Panc1 (cell line): ENCODE measurements around the gene ENGASE. TPM values are rescaled to one million over a fixed set of nuclear protein-coding genes. Genes with fewer than 3 reads are reported as not detected.

ENCODE experiments used
- ATAC-seq: fragments of 200-7000 bp; cut with Tn5 transposase; 2 replicates; pipeline ENCODE4 v1.9.1; 2020; ENCODE audit warnings: mild to moderate bottlenecking, moderate library complexity
- BruUV-seq: library from RNA; stranded (reverse); fragments of 400-500 nt; replicated peaks from 2 replicates; lab custom pipeline; 2021; lab: Mats Ljungman, UMichigan
- CTCF ChIA-PET: fragments of 300-600 bp; sonication (Branson Sonifier 250); formaldehyde crosslinking; loops from one replicate; lab custom pipeline; 2022; ENCODE audit warnings: antibody characterized with exemption; lab: Charles Lee
- POLR2A ChIA-PET: fragments of 300-600 bp; sonication (Branson Sonifier 250); formaldehyde crosslinking; loops from one replicate; lab custom pipeline; 2022; ENCODE audit warnings: antibody characterized with exemption; lab: Charles Lee
- DNase-seq: peaks from one replicate; pipeline ENCODE4 v3.0.0-alpha.2; 2010; ENCODE audit warnings: low read depth, low spot score
- H3K27ac ChIP-seq: 2 replicates; pipeline ENCODE4 v1.5.1; 2011; ENCODE audit warnings: mild to moderate bottlenecking, low read length, inconsistent platforms
- H3K27me3 ChIP-seq: fragments of 200-500 bp; sonication (Bioruptor generic); 2 replicates; pipeline ENCODE4 v1.6.0; 2014; ENCODE audit warnings: low read length, inconsistent platforms; ENCODE audit not compliant: control insufficient read depth, insufficient read depth
- H3K36me3 ChIP-seq: fragments of 200-500 bp; sonication (Bioruptor generic); 2 replicates; pipeline ENCODE4 v1.5.1; 2014; ENCODE audit warnings: inconsistent platforms, mild to moderate bottlenecking, low read length, moderate library complexity; ENCODE audit not compliant: control insufficient read depth, insufficient read depth
- H3K4me1 ChIP-seq: 2 replicates; pipeline ENCODE4 v1.5.1; 2011; ENCODE audit warnings: inconsistent platforms, mild to moderate bottlenecking, low read length, moderate library complexity; ENCODE audit not compliant: control insufficient read depth, insufficient read depth
- H3K4me3 ChIP-seq, 2 experiments: 2 replicates each; pipeline ENCODE4 v1.5.1; 2011 to 2012; ENCODE audit warnings: low read depth in 2 of 2, low read length in 2 of 2, mild to moderate bottlenecking in 2 of 2, inconsistent platforms in 1 of 2, moderate library complexity in 1 of 2
- H3K9me3 ChIP-seq: fragments of 200-500 bp; sonication (Bioruptor generic); 2 replicates; pipeline ENCODE4 v1.5.1; 2014; ENCODE audit warnings: low read depth, mild to moderate bottlenecking, inconsistent platforms, low read length, moderate library complexity; ENCODE audit not compliant: control insufficient read depth, insufficient read depth
- CTCF ChIP-seq: fragments of 450-650 bp; IDR thresholded peaks from 2 replicates; pipeline ENCODE4 v1.5.1; 2017; ENCODE audit warnings: mild to moderate bottlenecking
- POLR2AphosphoS5 ChIP-seq: IDR thresholded peaks from 2 replicates; pipeline ENCODE4 v1.6.1; 2012; ENCODE audit warnings: mild to moderate bottlenecking, low read depth, low read length, moderate library complexity
- REST ChIP-seq, 2 experiments: IDR thresholded peaks; 2 replicates each; pipeline ENCODE4 v1.6.1; 2011 to 2012; ENCODE audit warnings: low read depth in 2 of 2, control low read depth in 1 of 2, low read length in 1 of 2, mild to moderate bottlenecking in 1 of 2, moderate library complexity in 1 of 2; ENCODE audit not compliant: insufficient read depth in 1 of 2
- SIN3A ChIP-seq: IDR thresholded peaks from 2 replicates; pipeline ENCODE4 v1.6.1; 2012; ENCODE audit warnings: low read depth, mild to moderate bottlenecking, low read length, moderate library complexity, borderline replicate concordance; ENCODE audit not compliant: insufficient read depth
- TCF7L2 ChIP-seq: IDR thresholded peaks from 2 replicates; pipeline ENCODE4 v1.6.1; 2011; ENCODE audit warnings: mild to moderate bottlenecking, low read depth, low read length, inconsistent platforms
- in situ Hi-C: cut with HindIII; loops from 2 replicates; pipeline ENCODE4 v1.10.0; 2016; ENCODE audit warnings: low sequenced_read_pairs, low pct_unique_long_range_greater_than_20kb
- intact Hi-C: fragments of 100-400 bp; cut with micrococcal nuclease; formaldehyde crosslinking; loops from one replicate; pipeline ENCODE4 v1.10.0; 2022; ENCODE audit not compliant: unreplicated experiment
- total RNA-seq: library from RNA; stranded (reverse); gene quantifications from one replicate; pipeline ENCODE4 v1.2.1, GENCODE V29; 2021; ENCODE audit not compliant: unreplicated experiment

The ENGASE gene
- total RNA-seq, 1 experiment from 2014 or later = 32.3 TPM

GRCh38 chr17:79132271-79133064 is 57.8 kb downstream of the ENGASE start:
- Histone ChIP-seq H3K4me1 (no peaks in the 10 kb centered on the region; the same call in 1 of the 2 replicates), H3K4me3 (no peak overlapping the region), H3K27ac (no peak overlapping the region), H3K9me3 (no peaks in the 10 kb centered on the region), H3K27me3 (peaks cover 4% of the 10 kb centered on the region; the same call in 1 of the 2 replicates), H3K36me3 (no peaks in the 10 kb centered on the region)
- in situ Hi-C loops (no loop called here), intact Hi-C loops (no loop called here)
- ChIA-PET CTCF (no interaction called here), POLR2A (no interaction called here)
- TF ChIP-seq REST (IDR thresholded peaks at IDR 0.05; ENCODE audit: insufficient read depth in 1 of 2, low read depth in 2 of 2, low read length in 1 of 2) = no peak
- TF ChIP-seq TCF7L2 = no peak
- no peak for TF ChIP-seq CTCF
- TF ChIP-seq SIN3A = no peak
- TF ChIP-seq POLR2AphosphoS5 = no peak
- no TSS peak for BruUV-seq
- ATAC-seq = no peak
- no peak for DNase-seq

GRCh38 chr17:79133214-79133613 is 58.6 kb downstream of the ENGASE start:
- Histone ChIP-seq H3K4me3 (no peak overlapping the region), H3K4me1 (no peaks in the 10 kb centered on the region; the same call in 1 of the 2 replicates), H3K9me3 (no peaks in the 10 kb centered on the region), H3K27me3 (peaks cover 2% of the 10 kb centered on the region; the same call in 1 of the 2 replicates), H3K36me3 (no peaks in the 10 kb centered on the region), H3K27ac (no peak overlapping the region)
- ChIA-PET CTCF (no interaction called here), POLR2A (no interaction called here)
- no TSS peak for BruUV-seq
- TF ChIP-seq REST (IDR thresholded peaks at IDR 0.05; ENCODE audit: insufficient read depth in 1 of 2, low read depth in 2 of 2, low read length in 1 of 2) = no peak
- in situ Hi-C loops = no loop called here
- intact Hi-C loops = no loop called here
- ATAC-seq = no peak
- no peak for DNase-seq
